Stimulated activated CD4-positive, alpha-beta T cell treated with anti-CD3 and anti-CD28 coated beads, Interleukin-1b, Interleukin-23, amount 100 ng/mL, for 4 hours (primary cell): ENCODE data around the gene CIAO3.

Experiments used
- DNase-seq, 2 donors: peaks; one replicate each; pipeline ENCODE4 v3.0.0-alpha.2; 2020; ENCODE audit warnings: low read depth in 2 of 2

CIAO3 gene

DNA sequence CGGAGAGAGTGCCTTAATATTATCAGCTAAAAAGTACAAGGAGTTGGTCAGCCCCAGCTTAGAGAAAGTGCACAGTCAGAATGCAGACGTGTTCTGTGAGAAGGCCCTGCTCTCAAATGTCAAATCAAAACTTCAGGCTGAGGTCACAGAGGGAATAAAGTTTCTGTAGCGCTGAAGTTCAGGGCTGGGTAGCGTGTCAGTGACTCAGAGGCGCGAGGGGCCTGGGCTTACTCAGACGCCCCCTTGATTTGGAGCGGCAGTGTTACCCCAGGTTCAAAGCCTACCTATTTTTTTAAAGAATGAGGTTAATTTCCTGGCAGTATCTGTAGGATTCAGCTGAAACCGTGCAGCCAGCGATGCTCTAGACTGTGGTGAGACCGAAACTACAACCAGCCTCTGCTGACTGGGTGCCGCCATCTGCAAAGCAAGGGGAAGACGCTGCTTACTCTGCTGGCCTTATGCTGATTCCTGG lies 4.8 kb downstream of the CIAO3 start:
- no peak for DNase-seq

DNA sequence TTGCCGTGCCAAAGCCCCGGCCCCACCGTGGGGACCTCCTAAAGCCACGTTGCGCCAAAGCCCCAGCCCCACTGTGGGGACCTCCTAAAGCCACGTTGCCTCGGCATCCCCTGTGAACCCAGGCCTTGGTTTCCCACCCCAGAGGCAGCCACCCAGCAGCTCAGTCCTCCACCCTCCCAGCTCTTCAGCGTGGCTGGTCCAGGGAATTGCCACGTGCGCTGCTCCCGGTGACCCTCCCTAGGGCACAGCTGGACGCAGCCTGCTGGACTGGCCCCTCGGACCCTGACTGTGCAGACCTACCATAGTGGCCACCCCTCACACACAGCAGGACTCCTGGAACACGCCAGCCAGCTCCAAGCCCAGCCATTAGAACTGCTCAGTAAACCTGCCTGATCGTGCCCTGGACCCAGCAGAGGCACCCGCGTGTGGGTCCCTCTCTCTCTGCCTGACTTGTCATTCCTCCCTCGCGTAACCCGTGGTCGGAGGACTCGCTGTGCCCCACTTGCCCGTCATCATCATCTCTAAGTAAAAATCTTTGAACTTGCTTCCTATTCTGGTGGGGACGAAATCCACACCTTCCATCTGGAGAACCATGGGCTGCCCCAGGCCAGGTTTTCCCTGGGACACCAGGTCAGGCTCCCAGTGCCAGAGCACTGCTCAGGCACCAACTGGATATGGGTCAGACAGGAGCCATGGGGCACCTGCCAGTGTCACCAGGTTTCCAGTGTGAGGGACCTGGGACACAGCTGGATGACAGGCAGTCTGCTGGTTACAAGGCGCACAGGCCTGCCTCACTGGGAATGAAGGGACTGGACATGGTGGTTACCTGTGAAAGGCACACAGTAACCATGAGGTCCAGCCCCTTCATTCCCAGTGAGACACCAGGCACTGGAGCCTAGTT lies 5.6 kb downstream of the CIAO3 start:
- DNase-seq, result no peak

DNA sequence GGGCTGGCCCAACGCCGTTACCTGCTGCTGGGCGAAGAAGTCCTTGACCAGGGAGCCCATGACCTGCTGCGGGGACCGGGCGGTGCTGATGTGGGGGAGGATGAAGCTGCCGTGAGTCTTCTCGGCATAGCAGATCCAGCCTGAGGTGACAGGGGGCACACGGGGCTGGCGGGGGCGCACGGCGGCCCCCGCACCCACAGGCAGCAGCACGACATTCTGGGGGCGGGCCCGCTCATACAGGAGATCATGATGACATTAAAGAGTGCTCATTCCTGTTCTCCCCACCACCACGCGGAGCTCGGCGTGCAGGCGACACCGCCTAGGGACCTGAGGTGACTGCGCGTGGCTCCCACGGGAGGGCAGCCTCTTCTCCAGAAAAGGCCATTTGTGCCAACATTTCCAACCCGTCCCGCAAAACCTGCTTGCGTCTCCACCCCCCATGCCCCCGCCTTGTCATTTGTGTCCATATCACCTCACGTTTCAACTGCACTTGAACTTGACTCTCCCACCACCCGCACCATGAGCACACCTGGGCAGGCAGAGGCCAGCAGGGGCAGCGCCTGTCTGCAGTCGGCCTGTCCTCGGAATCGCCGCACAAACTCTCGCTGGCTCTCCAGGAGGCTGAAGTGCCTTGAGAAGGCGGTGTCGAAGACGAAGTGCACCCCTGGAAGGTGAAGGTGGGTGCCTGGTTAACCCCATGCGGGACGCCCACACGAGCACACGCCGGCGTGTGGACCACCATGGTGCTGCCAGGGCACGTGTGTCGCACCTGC lies 6.4 kb downstream of the CIAO3 start:
- no peak for DNase-seq

GRCh38 chr16:733382-734207 lies 7.2 kb downstream of the CIAO3 start:
- DNase-seq, result peak in 1 of 2 donors; percentile 46

DNA sequence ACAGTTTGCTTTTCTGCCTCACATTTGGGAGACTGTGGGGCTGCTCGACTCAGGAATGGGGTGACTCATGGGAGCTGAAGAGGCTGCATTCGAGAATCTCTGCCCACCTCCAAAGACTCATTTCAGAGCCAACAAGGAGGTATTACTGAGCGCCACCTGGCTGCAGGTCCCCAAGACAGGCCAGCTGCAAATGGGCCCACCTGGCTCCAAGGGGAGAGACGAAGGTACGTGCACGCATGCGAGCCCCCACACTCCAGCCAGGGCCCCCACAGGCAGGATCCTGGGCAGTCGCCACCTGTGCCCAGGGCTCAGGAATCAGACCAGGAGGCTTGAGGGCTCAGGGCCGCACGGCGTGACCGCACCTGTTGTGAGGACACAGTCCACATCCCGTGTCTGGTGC lies 7.9 kb downstream of the CIAO3 start:
- DNase-seq, result no peak

- DNase-seq, result no peak
Observed at GRCh38 chr16:732332-732731, 8.5 kb downstream of the CIAO3 start.

DNA sequence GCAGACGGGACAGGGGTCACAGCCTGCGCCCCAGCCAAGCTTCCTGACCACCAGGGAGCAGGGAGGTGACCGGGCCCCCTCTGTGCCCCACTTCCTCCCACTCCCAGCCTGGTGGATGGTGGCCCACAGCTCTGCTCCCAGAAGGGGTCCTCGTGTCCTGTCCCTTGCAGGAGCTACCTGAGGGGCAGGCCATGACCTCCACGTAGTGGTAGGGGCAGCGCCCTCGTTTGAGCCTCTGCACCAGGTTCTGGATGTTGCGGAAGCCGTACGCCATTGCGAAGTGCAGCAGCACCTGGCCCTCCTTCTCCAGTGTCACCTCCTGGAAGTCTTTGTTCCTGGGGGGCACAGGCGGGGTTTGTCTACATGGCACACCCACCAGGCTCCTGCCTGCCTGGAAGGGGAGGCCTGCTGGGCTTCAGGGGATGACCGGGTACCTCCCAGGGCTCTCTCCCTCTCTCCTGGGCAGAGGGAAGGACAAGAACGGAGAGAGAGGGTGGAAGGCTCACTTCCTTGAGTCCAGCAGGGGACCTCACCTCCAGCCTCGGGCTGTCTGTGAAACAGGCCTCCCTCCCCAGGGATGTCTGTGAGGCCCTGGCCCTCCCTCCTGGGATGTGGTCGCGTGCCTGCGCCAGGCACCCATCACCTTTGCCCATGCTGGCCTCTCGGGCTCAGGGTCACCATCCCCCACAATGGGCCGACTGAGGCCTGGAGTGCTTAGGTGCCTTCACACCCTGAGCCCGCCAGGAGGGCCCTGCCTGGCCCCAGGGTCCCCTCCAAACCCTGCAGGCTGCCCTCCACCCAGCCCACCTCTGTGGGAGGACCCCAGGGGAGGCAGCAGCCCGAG lies 9.9 kb downstream of the CIAO3 start:
- no peak for DNase-seq

DNA sequence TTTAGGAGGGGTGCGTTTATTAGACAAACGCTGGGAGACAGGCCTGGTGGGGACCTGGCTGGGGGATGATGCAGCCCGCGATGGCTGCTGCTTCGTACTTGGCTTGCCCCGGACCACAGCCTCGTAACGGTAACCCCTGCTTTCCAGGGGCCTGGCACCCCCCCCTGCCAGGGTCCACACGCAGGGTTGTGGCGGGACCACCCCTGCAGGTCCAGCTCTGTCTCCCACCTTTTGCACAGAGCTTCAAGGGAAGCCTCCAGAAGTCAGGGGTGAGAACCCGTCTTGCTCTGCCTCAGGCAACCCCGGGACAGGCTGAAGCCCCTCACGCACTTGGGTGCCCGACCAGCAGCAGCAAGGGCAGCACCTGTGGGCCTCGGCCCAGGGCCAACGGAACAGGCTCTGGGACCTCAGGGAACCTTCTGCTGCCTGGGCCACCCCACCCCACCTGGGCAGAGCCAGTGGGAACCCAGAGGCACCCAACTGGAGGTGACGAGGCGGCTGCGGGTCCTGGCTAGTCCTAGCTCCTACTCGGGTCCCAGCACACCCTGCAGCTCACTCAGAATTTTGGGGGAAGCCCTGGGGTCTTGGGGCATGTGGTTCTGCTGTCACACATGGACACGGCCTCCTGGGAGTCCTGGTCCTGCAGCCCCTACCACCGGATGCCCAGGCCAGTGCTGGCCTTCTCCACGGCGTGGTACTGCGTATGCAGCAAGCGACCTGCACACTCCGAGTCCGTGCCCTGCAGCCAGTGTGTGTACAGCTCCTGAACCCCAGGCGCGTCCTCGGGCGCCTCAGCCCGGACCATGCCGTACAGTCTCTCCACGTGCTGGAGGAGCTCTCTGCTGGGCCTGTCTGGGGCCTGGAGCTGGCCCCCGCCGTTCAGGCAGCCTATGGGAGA lies 10.8 kb downstream of the CIAO3 start:
- DNase-seq, result no peak

- no peak for DNase-seq
Observed at GRCh38 chr16:728890-729744, 11.7 kb downstream of the CIAO3 start.

- peak in 1 of 2 donors; percentile 51 for DNase-seq
Observed at GRCh38 chr16:728131-728889, 12.5 kb downstream of the CIAO3 start.

DNA sequence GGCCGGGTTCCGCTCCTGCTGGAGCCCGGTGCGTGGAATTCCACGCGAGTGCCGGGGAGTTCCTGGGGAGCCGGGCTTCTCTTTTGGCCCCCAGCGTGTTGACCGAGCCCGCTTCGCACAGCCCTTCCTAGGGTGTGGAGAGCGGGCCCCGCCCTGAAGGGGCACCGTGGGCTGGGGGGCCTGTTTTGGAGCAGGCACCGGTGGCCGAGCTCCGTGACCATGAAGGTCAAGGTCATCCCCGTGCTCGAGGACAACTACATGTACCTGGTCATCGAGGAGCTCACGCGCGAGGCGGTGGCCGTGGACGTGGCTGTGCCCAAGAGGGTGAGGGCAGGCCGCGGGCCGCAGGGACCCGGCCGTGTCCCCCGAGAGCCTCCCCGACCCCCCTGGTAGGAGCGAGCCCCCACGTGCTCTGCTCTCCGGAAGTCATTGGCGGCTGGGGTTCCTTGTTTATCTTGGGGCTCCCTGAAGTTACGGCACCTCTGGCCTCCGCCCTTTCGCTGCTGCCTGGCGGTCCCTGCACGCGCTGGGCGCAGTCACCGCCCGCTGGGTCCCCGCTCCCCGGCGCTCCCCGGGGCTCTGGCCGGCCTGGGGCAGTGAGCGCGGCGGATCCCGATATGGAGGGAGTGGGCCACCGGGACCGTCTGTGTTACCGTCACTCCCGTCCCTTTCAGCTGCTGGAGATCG lies 13.4 kb downstream of the CIAO3 start:
- DNase-seq, result no peak

GRCh38 chr16:726438-727290 lies 14.1 kb downstream of the CIAO3 start, which contains the start of the genes CCDC78 and HAGHL:
TSS of gene CCDC78 (minus strand) at chr16:726443. CDS start at chr16:726367, 76 bp downstream.
TSS of gene HAGHL (plus strand) at chr16:727106. CDS start at chr16:727510, 404 bp downstream.
- DNase-seq, result peak in 1 of 2 donors; percentile 61

- DNase-seq, result no peak
Observed at GRCh38 chr16:726188-726437, 14.7 kb downstream of the CIAO3 start.

DNA sequence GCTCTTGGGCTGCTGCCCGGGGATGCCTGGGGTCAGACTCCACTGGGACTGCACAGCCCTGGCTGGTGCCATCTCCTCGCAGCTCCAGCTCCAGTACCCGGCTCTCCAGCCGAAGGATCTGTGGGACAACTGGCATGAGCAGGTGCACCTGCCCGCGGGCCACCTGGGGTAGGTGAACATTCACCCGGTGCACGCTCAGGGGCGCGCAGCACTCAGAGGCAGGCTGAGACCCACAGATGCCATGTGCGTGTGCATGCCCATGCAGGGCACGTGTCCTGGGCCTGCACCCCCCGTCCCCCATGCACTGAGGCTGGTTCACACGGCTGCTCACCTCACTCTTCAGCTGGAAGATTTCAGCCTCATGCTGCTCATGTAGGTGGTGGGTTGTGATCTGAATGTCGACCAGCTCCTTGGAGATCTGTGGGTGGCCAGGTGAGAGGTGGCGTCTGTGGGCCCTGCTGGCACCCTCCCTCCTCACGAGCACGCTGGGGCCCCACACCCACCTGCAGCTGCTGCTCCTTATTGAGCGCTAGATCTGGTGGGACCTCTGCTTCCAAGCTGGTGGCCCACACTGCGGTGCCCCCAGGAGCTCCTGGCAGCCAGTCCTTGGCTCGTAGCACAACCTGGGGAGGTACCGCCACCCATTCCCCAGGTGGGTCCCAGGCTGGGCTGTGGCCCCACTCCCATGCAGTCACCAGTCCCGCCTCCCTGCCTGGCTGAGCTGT lies 15.2 kb downstream of the CIAO3 start:
- DNase-seq, result no peak

DNA sequence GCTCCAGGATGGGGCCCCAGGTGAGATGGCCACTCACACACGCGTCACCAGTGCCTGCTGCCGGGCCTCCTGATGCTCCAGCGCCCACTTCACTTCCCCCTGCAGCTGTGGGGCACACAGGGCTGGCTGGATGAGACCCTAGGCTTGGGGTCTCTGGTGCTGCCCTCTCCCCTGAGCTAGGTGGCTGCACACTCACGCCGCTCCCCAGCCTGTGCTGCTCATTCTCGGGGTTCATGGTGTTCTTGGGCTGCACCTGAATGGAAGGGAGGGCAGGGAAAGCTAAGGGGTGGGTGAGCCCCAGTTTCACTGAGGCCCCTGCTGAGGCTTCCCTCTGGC lies 15.8 kb downstream of the CIAO3 start:
- DNase-seq, result no peak
